ENCODE data around the gene CLEC1B. TPM values are rescaled to one million over a fixed set of nuclear protein-coding genes. Genes with fewer than 3 reads are reported as not detected.

CLEC1B gene
- total RNA-seq, 1 donor from 2014 or later = not detected

DNA sequence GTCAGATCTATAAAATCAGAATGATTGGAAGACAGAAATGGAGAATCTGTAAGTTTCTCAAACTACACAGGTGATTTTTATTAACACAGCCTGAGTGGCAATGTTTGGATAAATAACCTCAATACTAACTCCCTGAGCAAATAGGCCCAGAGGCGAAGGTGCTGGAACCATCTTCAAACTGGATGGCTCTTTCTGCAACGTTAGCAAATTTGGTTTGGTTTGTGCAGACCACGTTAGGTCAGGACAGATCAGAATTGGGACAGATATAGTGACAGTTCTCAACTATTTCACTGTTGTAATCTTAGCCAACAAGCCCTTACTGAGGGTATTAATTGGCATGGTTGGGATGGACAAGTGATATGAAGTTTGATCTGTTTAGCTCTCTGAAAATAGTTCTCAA, 22.4 kb upstream of the CLEC1B start:
- Mint-ChIP-seq H3K4me3 (ENCODE audit: unreplicated experiment) (no peak overlapping the region), H3K27me3 (ENCODE audit: unreplicated experiment) (peaks cover 2% of the 10 kb centered on the region), H3K27ac (ENCODE audit: unreplicated experiment) (no peak overlapping the region), H3K4me1 (ENCODE audit: low read depth, unreplicated experiment) (no peaks in the 10 kb centered on the region), H3K9me3 (ENCODE audit: unreplicated experiment) (no peaks in the 10 kb centered on the region), H3K36me3 (ENCODE audit: unreplicated experiment) (no peaks in the 10 kb centered on the region)
- TF ChIP-seq, protein P1, sequence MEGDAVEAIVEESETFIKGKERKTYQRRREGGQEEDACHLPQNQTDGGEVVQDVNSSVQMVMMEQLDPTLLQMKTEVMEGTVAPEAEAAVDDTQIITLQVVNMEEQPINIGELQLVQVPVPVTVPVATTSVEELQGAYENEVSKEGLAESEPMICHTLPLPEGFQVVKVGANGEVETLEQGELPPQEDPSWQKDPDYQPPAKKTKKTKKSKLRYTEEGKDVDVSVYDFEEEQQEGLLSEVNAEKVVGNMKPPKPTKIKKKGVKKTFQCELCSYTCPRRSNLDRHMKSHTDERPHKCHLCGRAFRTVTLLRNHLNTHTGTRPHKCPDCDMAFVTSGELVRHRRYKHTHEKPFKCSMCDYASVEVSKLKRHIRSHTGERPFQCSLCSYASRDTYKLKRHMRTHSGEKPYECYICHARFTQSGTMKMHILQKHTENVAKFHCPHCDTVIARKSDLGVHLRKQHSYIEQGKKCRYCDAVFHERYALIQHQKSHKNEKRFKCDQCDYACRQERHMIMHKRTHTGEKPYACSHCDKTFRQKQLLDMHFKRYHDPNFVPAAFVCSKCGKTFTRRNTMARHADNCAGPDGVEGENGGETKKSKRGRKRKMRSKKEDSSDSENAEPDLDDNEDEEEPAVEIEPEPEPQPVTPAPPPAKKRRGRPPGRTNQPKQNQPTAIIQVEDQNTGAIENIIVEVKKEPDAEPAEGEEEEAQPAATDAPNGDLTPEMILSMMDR (IDR thresholded peaks at IDR 0.05; ENCODE audit: partially characterized antibody, unreplicated experiment) = no peak
- DNase-seq = no peak

DNA sequence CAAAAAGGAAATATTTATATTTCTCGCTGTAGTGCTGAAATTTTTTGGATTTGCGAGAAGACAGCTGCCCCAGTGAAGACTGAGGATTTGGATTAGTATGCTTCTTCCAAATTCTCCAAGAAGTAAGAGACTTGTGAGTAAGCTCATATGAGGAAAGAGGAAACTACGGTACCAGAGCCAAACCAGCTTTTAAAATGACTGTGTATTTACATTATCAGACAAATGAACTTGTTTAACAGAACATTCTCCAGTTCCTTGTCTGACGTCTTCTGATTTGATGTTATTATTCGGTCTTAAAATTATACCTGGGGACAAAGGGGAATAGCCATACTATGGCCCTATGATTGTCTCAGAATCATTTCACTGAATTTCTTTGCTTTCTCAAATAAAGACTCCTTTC, 19.5 kb upstream of the CLEC1B start:
- TF ChIP-seq, protein P1 (IDR thresholded peaks at IDR 0.05; ENCODE audit: partially characterized antibody, unreplicated experiment) = no peak
- Mint-ChIP-seq H3K4me1 (ENCODE audit: low read depth, unreplicated experiment) (no peaks in the 10 kb centered on the region), H3K4me3 (ENCODE audit: unreplicated experiment) (no peak overlapping the region), H3K36me3 (ENCODE audit: unreplicated experiment) (no peaks in the 10 kb centered on the region), H3K27ac (ENCODE audit: unreplicated experiment) (no peak overlapping the region), H3K27me3 (ENCODE audit: unreplicated experiment) (peaks cover 2% of the 10 kb centered on the region), H3K9me3 (ENCODE audit: unreplicated experiment) (no peaks in the 10 kb centered on the region)
- no peak for DNase-seq

DNA sequence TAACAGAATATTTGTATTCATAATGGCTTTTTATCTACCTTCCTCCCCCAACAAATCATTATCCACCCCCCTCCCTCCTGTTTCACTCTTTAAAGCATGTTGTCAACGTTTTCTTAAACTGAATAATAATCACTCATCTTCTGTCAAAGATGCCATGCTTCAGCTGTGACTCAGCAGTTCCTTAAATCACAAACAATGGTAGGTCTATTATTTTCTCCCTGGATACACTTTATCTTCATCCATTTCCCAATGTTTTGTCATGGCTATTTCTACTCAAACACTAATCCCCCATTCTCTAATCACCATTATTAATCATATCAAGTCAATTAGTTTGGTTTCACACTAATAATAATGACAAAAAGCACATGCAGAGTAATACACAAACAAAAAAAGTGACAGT, 18.0 kb upstream of the CLEC1B start:
- H3K27me3 Mint-ChIP-seq (ENCODE audit: unreplicated experiment) = no peaks in the 10 kb centered on the region
- H3K27ac Mint-ChIP-seq (ENCODE audit: unreplicated experiment) = no peak overlapping the region

GRCh38 chr12:10015450-10015849, 16.5 kb upstream of the CLEC1B start:
- H3K4me1 Mint-ChIP-seq (ENCODE audit: low read depth, unreplicated experiment) = no peaks in the 10 kb centered on the region
- H3K27me3 Mint-ChIP-seq (ENCODE audit: unreplicated experiment) = no peaks in the 10 kb centered on the region
- TF ChIP-seq, protein P1 (IDR thresholded peaks at IDR 0.05; ENCODE audit: partially characterized antibody, unreplicated experiment) = no peak
- H3K4me3 Mint-ChIP-seq (ENCODE audit: unreplicated experiment) = no peak overlapping the region
- no peaks in the 10 kb centered on the region for H3K9me3 Mint-ChIP-seq (ENCODE audit: unreplicated experiment)
- no peak for DNase-seq
- no peak overlapping the region for H3K27ac Mint-ChIP-seq (ENCODE audit: unreplicated experiment)
- H3K36me3 Mint-ChIP-seq (ENCODE audit: unreplicated experiment) = no peaks in the 10 kb centered on the region

More for the DNA sequence above, 18.0 kb upstream of the CLEC1B start:
- Mint-ChIP-seq H3K9me3 (ENCODE audit: unreplicated experiment) (no peaks in the 10 kb centered on the region), H3K4me3 (ENCODE audit: unreplicated experiment) (no peak overlapping the region), H3K36me3 (ENCODE audit: unreplicated experiment) (no peaks in the 10 kb centered on the region), H3K4me1 (ENCODE audit: low read depth, unreplicated experiment) (no peaks in the 10 kb centered on the region)
- no peak for DNase-seq
- TF ChIP-seq, protein P1 (IDR thresholded peaks at IDR 0.05; ENCODE audit: partially characterized antibody, unreplicated experiment) = no peak

DNA sequence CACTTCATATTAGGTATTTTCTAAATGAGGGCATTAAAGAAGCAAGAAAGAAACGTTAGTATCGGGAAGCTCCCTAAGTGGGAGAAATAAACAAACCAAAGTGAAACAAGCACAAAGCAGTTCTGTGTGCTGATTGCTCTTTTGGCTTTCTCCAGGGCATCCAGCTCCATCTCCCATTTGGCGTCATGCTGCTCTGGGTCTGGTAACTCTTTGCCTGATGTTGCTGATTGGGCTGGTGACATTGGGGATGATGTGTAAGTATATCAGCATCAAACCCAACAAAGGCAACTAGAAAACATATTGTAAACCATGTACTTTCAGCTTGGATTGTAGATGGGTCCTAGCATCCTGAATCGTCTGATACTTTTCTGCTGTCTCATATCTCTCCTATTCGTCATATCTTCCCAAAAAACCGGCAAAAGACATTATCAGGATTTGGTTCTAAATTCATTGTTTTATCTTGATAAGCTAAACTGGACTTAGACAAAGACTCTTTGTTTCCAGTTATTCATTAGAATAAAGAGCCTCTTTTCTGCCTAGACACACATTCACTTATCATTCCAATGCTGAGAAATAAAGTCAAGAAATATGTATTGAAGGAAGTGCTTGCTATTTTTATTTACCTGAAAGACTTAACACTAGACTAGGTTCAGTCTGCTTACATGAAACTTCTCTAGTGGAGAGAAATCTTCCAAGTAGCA, 13.9 kb upstream of the CLEC1B start:
- TF ChIP-seq, protein P1 (IDR thresholded peaks at IDR 0.05; ENCODE audit: partially characterized antibody, unreplicated experiment) = no peak

More for the DNA sequence above, 13.9 kb upstream of the CLEC1B start:
- Mint-ChIP-seq H3K4me1 (ENCODE audit: low read depth, unreplicated experiment) (no peaks in the 10 kb centered on the region), H3K4me3 (ENCODE audit: unreplicated experiment) (no peak overlapping the region), H3K27ac (ENCODE audit: unreplicated experiment) (no peak overlapping the region), H3K27me3 (ENCODE audit: unreplicated experiment) (no peaks in the 10 kb centered on the region), H3K36me3 (ENCODE audit: unreplicated experiment) (no peaks in the 10 kb centered on the region), H3K9me3 (ENCODE audit: unreplicated experiment) (no peaks in the 10 kb centered on the region)
- DNase-seq = no peak

Data from glutamatergic neuron (in vitro differentiated cells).